A673 (cell line): ENCODE results near the gene DLX4. TPM values are rescaled to one million over a fixed set of nuclear protein-coding genes. Genes with fewer than 3 reads are reported as not detected.

Experiments used
- BruUV-seq: library from RNA; stranded (reverse); fragments of 400-500 nt; replicated peaks from 2 replicates; lab custom pipeline; 2021; lab: Mats Ljungman, UMichigan
- CTCF ChIA-PET: fragments of 300-600 bp; sonication (Branson Sonifier 250); formaldehyde crosslinking; loops from one replicate; lab custom pipeline; 2022; ENCODE audit warnings: antibody characterized with exemption; lab: Charles Lee
- POLR2A ChIA-PET: fragments of 300-600 bp; sonication (Branson Sonifier 250); formaldehyde crosslinking; loops from one replicate; lab custom pipeline; 2022; ENCODE audit warnings: antibody characterized with exemption; ENCODE audit not compliant: low non-redundant PET; lab: Charles Lee
- DNase-seq: peaks from one replicate; pipeline ENCODE4 v3.0.0-alpha.2; 2015; ENCODE audit warnings: low spot score
- H3K27ac ChIP-seq: fragments of 200-600 bp; sonication (generic); 2 replicates; pipeline ENCODE4 v1.5.1; 2016; ENCODE audit warnings: mixed run types, low read depth, mild to moderate bottlenecking, mixed read lengths, antibody characterized with exemption, low read length; ENCODE audit not compliant: poor library complexity, severe bottlenecking
- H3K27me3 ChIP-seq: fragments of 200-600 bp; sonication (generic); replicated peaks from 2 replicates; pipeline ENCODE4 v1.6.1; 2017; ENCODE audit warnings: mixed run types, low read depth, mild to moderate bottlenecking, mixed read lengths, antibody characterized with exemption, low read length; ENCODE audit not compliant: insufficient read depth, poor library complexity
- H3K36me3 ChIP-seq: fragments of 200-600 bp; sonication (generic); 2 replicates; pipeline ENCODE4 v1.6.1; 2016; ENCODE audit warnings: mixed run types, mild to moderate bottlenecking, mixed read lengths, antibody characterized with exemption, low read length; ENCODE audit not compliant: insufficient read depth, poor library complexity, severe bottlenecking
- H3K4me1 ChIP-seq: fragments of 200-600 bp; sonication (generic); 2 replicates; pipeline ENCODE4 v1.6.1; 2017; ENCODE audit warnings: mixed run types, mild to moderate bottlenecking, mixed read lengths, antibody characterized with exemption, low read length; ENCODE audit not compliant: insufficient read depth, poor library complexity, severe bottlenecking
- H3K4me3 ChIP-seq: fragments of 200-600 bp; sonication (generic); 2 replicates; pipeline ENCODE4 v1.5.1; 2016; ENCODE audit warnings: low read depth, mixed run types, mild to moderate bottlenecking, mixed read lengths, low read length; ENCODE audit not compliant: poor library complexity, severe bottlenecking
- H3K9me3 ChIP-seq: fragments of 200-600 bp; sonication (generic); 2 replicates; pipeline ENCODE4 v1.6.1; 2016; ENCODE audit warnings: mixed run types, low read depth, mild to moderate bottlenecking, mixed read lengths, antibody characterized with exemption, low read length; ENCODE audit not compliant: poor library complexity, severe bottlenecking
- EZH2 ChIP-seq: fragments of 200-600 bp; sonication (generic); IDR thresholded peaks from 2 replicates; pipeline ENCODE4 v1.6.1; 2017; ENCODE audit warnings: borderline replicate concordance, low read depth, mild to moderate bottlenecking, mixed read lengths, antibody characterized with exemption, low read length; ENCODE audit not compliant: poor library complexity, severe bottlenecking
- intact Hi-C: fragments of 100-400 bp; cut with micrococcal nuclease; formaldehyde crosslinking; loops from one replicate; pipeline ENCODE4 v1.10.0; 2022; ENCODE audit not compliant: unreplicated experiment
- total RNA-seq: library from RNA; stranded (reverse); gene quantifications from 2 replicates; pipeline ENCODE4 v1.2.3, GENCODE V29; 2021
- TF ChIP-seq, protein P1 (sequence below): fragments of 300-800, 200-600 bp; sonication (generic); conservative IDR thresholded peaks from 2 replicates; pipeline ENCODE4 v1.5.1; 2017; ENCODE audit warnings: low read depth, mild to moderate bottlenecking, antibody characterized with exemption, low read length, moderate library complexity, mixed read lengths

DLX4 gene
- total RNA-seq, 1 experiment from 2014 or later, result 0.82 TPM

DNA sequence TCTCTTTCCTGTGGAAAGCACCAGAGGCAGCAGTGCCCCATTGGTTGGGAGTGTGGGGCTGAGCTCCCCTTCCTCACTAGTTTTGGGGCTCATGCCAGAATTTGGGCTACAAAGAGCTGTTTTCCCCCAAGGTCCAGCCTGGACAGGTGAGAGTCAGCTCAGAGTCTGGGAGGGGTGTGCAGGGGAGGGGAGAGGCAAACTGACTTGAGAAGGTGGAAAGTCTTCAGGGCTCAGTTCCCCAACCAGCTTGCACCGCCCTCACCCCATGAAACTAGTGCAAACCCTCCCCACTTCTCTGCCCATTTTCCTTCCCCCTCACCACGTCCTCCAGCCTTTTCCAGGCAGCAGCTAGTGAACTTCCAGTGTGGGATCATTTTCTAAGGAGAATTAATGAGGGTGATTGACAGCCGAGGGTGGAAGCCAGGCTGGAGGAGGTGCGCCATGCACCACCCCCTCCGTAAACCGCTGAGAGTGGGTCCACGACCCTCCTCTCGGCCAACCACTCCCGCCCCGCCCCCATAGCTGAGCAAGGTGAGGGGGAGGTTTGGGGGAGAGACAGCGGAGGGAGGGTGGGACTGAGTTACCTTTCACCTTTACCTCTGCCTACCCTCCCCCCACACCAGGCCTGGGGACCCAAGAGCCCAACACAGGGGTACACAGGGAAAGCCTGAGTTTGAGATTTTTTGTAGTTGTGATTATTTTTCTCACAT is 6.2 kb upstream of the DLX4 start:
- TF ChIP-seq, protein P1, sequence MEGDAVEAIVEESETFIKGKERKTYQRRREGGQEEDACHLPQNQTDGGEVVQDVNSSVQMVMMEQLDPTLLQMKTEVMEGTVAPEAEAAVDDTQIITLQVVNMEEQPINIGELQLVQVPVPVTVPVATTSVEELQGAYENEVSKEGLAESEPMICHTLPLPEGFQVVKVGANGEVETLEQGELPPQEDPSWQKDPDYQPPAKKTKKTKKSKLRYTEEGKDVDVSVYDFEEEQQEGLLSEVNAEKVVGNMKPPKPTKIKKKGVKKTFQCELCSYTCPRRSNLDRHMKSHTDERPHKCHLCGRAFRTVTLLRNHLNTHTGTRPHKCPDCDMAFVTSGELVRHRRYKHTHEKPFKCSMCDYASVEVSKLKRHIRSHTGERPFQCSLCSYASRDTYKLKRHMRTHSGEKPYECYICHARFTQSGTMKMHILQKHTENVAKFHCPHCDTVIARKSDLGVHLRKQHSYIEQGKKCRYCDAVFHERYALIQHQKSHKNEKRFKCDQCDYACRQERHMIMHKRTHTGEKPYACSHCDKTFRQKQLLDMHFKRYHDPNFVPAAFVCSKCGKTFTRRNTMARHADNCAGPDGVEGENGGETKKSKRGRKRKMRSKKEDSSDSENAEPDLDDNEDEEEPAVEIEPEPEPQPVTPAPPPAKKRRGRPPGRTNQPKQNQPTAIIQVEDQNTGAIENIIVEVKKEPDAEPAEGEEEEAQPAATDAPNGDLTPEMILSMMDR, result no peak
- no peak for TF ChIP-seq EZH2
- no peak overlapping the region for H3K27ac ChIP-seq
- H3K4me3 ChIP-seq, result no peak overlapping the region
- ChIA-PET POLR2A (no interaction called here), CTCF (interaction anchor here (0.6 to 0.7 kb wide), 2 partner anchors 130 to 393 kb away, joined by 4 to 8 read pairs; no protein-coding TSS in a partner anchor)
- no peaks in the 10 kb centered on the region for H3K9me3 ChIP-seq
- peaks cover 56% of the 10 kb centered on the region for H3K27me3 ChIP-seq
- peaks cover 11% of the 10 kb centered on the region for H3K4me1 ChIP-seq
- no peak for DNase-seq
- no TSS peak for BruUV-seq
- no peaks in the 10 kb centered on the region for H3K36me3 ChIP-seq
- intact Hi-C loops, result no loop called here

DNA sequence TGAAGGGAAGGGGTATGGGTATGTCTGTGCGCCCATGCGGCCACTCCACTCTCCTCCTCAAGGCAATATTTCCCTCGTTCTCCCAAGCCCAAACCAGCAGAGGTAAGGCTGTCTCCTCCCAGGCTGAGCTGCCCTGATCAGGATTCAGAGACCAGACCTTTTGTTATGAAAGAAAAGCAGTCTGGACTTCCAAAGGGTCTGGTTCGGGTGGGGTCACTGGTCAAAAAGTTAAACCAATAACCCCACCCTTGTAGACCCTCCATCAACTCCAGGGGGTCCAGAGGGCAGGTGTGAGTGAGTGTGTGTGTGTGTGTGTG is 5.7 kb upstream of the DLX4 start:
- no peaks in the 10 kb centered on the region for H3K36me3 ChIP-seq
- no peak for DNase-seq
- ChIA-PET POLR2A (no interaction called here), CTCF (no interaction called here)
- intact Hi-C loops, result no loop called here
- peaks cover 11% of the 10 kb centered on the region for H3K4me1 ChIP-seq
- TF ChIP-seq, protein P1, result no peak
- TF ChIP-seq EZH2, result no peak
- no peaks in the 10 kb centered on the region for H3K9me3 ChIP-seq
- no peak overlapping the region for H3K4me3 ChIP-seq
- no peak overlapping the region for H3K27ac ChIP-seq
- BruUV-seq, result no TSS peak
- H3K27me3 ChIP-seq, result peaks cover 61% of the 10 kb centered on the region

DNA sequence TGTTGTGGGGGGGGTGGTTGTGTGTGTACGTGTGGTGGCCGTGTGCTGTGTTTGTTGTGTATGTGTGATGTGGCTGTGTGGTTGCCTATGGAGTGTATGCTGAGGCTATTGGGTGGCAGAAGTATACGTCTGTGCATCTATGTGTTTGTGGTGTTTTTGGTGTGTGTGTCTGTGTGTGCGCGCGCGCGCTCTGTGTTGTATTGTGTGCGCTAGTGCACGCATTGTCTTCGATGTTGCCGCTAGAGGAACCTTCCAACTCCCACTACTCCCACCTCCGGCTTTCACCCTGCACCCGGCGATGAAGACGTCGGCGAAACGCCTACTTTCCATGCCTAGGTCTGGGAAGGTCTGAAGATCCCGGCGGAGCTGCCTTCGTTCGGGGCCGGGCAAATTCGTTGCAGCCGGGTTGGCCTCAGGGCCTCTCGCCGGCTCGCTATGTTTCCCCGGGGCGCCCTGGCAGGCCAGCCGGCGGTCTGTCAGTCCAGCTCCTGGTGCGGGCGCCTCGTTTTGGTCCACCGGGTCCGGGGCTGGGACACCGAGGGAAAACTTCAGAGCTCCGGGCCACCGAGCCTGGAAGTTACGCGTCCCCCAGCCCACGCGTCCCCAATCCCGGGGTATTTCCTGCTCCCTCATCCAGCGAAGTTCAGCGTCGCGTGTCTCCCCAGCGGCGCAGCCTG is 5.2 kb upstream of the DLX4 start:
- H3K4me1 ChIP-seq, result peaks cover 11% of the 10 kb centered on the region
- H3K27ac ChIP-seq, result no peak overlapping the region
- no peaks in the 10 kb centered on the region for H3K36me3 ChIP-seq
- POLR2A ChIA-PET, result no interaction called here
- no peaks in the 10 kb centered on the region for H3K9me3 ChIP-seq
- DNase-seq, result peak; percentile 38
- no TSS peak for BruUV-seq
- CTCF ChIA-PET, result no interaction called here
- TF ChIP-seq EZH2, result peak; percentile 48
- TF ChIP-seq, protein P1, result no peak
- peaks cover 62% of the 10 kb centered on the region for H3K27me3 ChIP-seq
- peak overlapping the region; percentile 9 for H3K4me3 ChIP-seq
- intact Hi-C loops, result no loop called here
